ENCODE data around the gene ARL6IP4. TPM values are rescaled to one million over a fixed set of nuclear protein-coding genes. Genes with fewer than 3 reads are reported as not detected.

ARL6IP4 gene
- 101 and 174 TPM in 2 replicates for total RNA-seq (2014; rRNA removed; shearing (Covaris generic))

GRCh38 chr12:122980183-122981035 lies at the start of gene ARL6IP4:
Gene ARL6IP4, plus strand, starts transcription at chr12:122980681. Its CDS starts 459 bp downstream, at chr12:122981140.
- peak; percentile 62 for DNase-seq (ENCODE audit: low read depth)

- no peak for DNase-seq (ENCODE audit: low read depth)
Observed at GRCh38 chr12:122932207-122932606, 48.3 kb upstream of the ARL6IP4 start.

- DNase-seq (ENCODE audit: low read depth) = no peak
Observed at GRCh38 chr12:122934722-122935121, 45.8 kb upstream of the ARL6IP4 start.

GRCh38 chr12:122935318-122935717 lies 45.2 kb upstream of the ARL6IP4 start:
- no peak for DNase-seq (ENCODE audit: low read depth)

- DNase-seq (ENCODE audit: low read depth) = peak; percentile 49
Observed at GRCh38 chr12:122937622-122938091, 42.8 kb upstream of the ARL6IP4 start.

GRCh38 chr12:122939125-122939524 lies 41.4 kb upstream of the ARL6IP4 start:
- no peak for DNase-seq (ENCODE audit: low read depth)

- DNase-seq (ENCODE audit: low read depth) = peak; percentile 56
Observed at GRCh38 chr12:122941351-122941750, 39.1 kb upstream of the ARL6IP4 start.

GRCh38 chr12:122942637-122943036 lies 37.8 kb upstream of the ARL6IP4 start:
- DNase-seq (ENCODE audit: low read depth) = peak; percentile 69

GRCh38 chr12:122943196-122943595 lies 37.3 kb upstream of the ARL6IP4 start:
- DNase-seq (ENCODE audit: low read depth) = peak; percentile 28

GRCh38 chr12:122944605-122945592 lies 35.6 kb upstream of the ARL6IP4 start:
- DNase-seq (ENCODE audit: low read depth) = peak; percentile 99

- peak; percentile 100 for DNase-seq (ENCODE audit: low read depth)
Observed at GRCh38 chr12:122946690-122947341, 33.7 kb upstream of the ARL6IP4 start.

GRCh38 chr12:122947352-122947792 lies 33.1 kb upstream of the ARL6IP4 start:
- DNase-seq (ENCODE audit: low read depth) = peak; percentile 38

GRCh38 chr12:122948605-122949004 lies 31.9 kb upstream of the ARL6IP4 start:
- no peak for DNase-seq (ENCODE audit: low read depth)

GRCh38 chr12:122949405-122949804 lies 31.1 kb upstream of the ARL6IP4 start:
- no peak for DNase-seq (ENCODE audit: low read depth)

- DNase-seq (ENCODE audit: low read depth) = no peak
Observed at GRCh38 chr12:122949816-122950675, 30.4 kb upstream of the ARL6IP4 start.

GRCh38 chr12:122951406-122951805 lies 29.1 kb upstream of the ARL6IP4 start:
- peak; percentile 74 for DNase-seq (ENCODE audit: low read depth)

GRCh38 chr12:122951979-122952892 lies 28.2 kb upstream of the ARL6IP4 start:
- peak; percentile 67 for DNase-seq (ENCODE audit: low read depth)

- DNase-seq (ENCODE audit: low read depth) = no peak
Observed at GRCh38 chr12:122955156-122955555, 25.3 kb upstream of the ARL6IP4 start.

- no peak for DNase-seq (ENCODE audit: low read depth)
Observed at GRCh38 chr12:122956035-122956434, 24.4 kb upstream of the ARL6IP4 start.

All from RPMI7951 (cell line).